Hepatocyte (in vitro differentiated cells): ENCODE results near the gene UNC5A. TPM values are rescaled to one million over a fixed set of nuclear protein-coding genes. Genes with fewer than 3 reads are reported as not detected.

ENCODE experiments used
- DNase-seq: peaks from one replicate; pipeline ENCODE4 v3.0.0-alpha.2; 2016; ENCODE audit warnings: low spot score
- H2AFZ ChIP-seq: fragments of 200-600 bp; sonication (generic); 2 replicates; pipeline ENCODE4 v1.6.0; 2016; ENCODE audit warnings: antibody characterized with exemption, mild to moderate bottlenecking
- H3K27ac ChIP-seq: fragments of 200-600 bp; sonication (generic); 2 replicates; pipeline ENCODE4 v1.5.1; 2016; ENCODE audit warnings: mild to moderate bottlenecking
- H3K27me3 ChIP-seq: fragments of 200-600 bp; sonication (generic); 2 replicates; pipeline ENCODE4 v1.6.1; 2016
- H3K36me3 ChIP-seq: fragments of 200-600 bp; sonication (generic); replicated peaks from 2 replicates; pipeline ENCODE4 v1.5.1; 2016; ENCODE audit warnings: low read depth; ENCODE audit not compliant: insufficient read depth
- H3K4me1 ChIP-seq: fragments of 200-600 bp; sonication (generic); 2 replicates; pipeline ENCODE4 v1.5.1; 2016; ENCODE audit warnings: mild to moderate bottlenecking, moderate library complexity; ENCODE audit not compliant: insufficient read depth
- H3K4me2 ChIP-seq: fragments of 200-600 bp; sonication (generic); 2 replicates; pipeline ENCODE4 v1.6.0; 2016
- H3K4me3 ChIP-seq: fragments of 200-600 bp; sonication (generic); 2 replicates; pipeline ENCODE4 v1.5.1; 2016; ENCODE audit warnings: mild to moderate bottlenecking
- H3K79me2 ChIP-seq: fragments of 200-600 bp; sonication (generic); 2 replicates; pipeline ENCODE4 v1.6.0; 2017; ENCODE audit warnings: mild to moderate bottlenecking
- H3K9me2 ChIP-seq: fragments of 200-600 bp; sonication (generic); replicated peaks from 2 replicates; pipeline ENCODE4 v1.6.0; 2017; ENCODE audit warnings: mild to moderate bottlenecking; ENCODE audit not compliant: insufficient read depth
- H3K9me3 ChIP-seq: fragments of 200-600 bp; sonication (generic); 2 replicates; pipeline ENCODE4 v1.5.1; 2016; ENCODE audit warnings: low read depth, mild to moderate bottlenecking
- H4K20me1 ChIP-seq: fragments of 200-600 bp; sonication (generic); 2 replicates; pipeline ENCODE4 v1.6.0; 2016; ENCODE audit warnings: mild to moderate bottlenecking; ENCODE audit not compliant: insufficient read depth, poor library complexity, severe bottlenecking
- CTCF ChIP-seq: fragments of 200-600 bp; sonication (generic); IDR thresholded peaks from 2 replicates; pipeline ENCODE4 v1.5.1; 2016; ENCODE audit warnings: antibody characterized with exemption, mild to moderate bottlenecking; ENCODE audit not compliant: poor library complexity
- EZH2 ChIP-seq: fragments of 200-600 bp; sonication (generic); IDR thresholded peaks from 2 replicates; pipeline ENCODE4 v1.6.1; 2016; ENCODE audit warnings: antibody characterized with exemption, mild to moderate bottlenecking, borderline replicate concordance
- EZH2phosphoT487 ChIP-seq: fragments of 200-600 bp; sonication (generic); IDR thresholded peaks from one replicate; pipeline ENCODE4 v1.6.1; 2018; ENCODE audit warnings: antibody characterized with exemption, mild to moderate bottlenecking, low read depth, moderate library complexity; ENCODE audit not compliant: unreplicated experiment, severe bottlenecking
- WGBS: methylation state at CpG from one replicate; pipeline ENCODE4 v1.1.6; 2016; ENCODE audit warnings: low lambda C conversion rate; ENCODE audit errors: missing lambda C conversion rate; 5-methylcytosine and 5-hydroxymethylcytosine counted together
- polyA plus RNA-seq: library from polyadenylated mRNA; unstranded; fragments of >200 nt; fragmentation: Nextera tagmentation; extraction: Ambion mirVana; gene quantifications from 2 replicates; pipeline ENCODE4 v1.2.1, GENCODE V29; 2016
- total RNA-seq: library from RNA; depleted of rRNA; stranded (reverse); fragments of >200 nt; gene quantifications from 2 replicates; pipeline ENCODE4 v1.2.3, GENCODE V29; 2014

UNC5A gene
- total and polyA plus RNA-seq, 2 experiments from 2014 or later, result 0.10 to 1.1 TPM

GRCh38 chr5:176793736-176794135 lies 16.6 kb upstream of the UNC5A start:
- H3K4me2 ChIP-seq, result no peak overlapping the region
- H3K9me2 ChIP-seq, result no peaks in the 10 kb centered on the region
- no peaks in the 10 kb centered on the region for H3K4me1 ChIP-seq
- no peak overlapping the region for H3K27ac ChIP-seq
- 60% methylated on average over 8 of the region's 8 CpGs for WGBS
- no peaks in the 10 kb centered on the region for H3K9me3 ChIP-seq
- no peaks in the 10 kb centered on the region for H3K36me3 ChIP-seq
- no peak overlapping the region for H2AFZ ChIP-seq
- DNase-seq, result no peak
- peaks cover 66% of the 10 kb centered on the region for H3K27me3 ChIP-seq
- H3K79me2 ChIP-seq, result no peaks in the 10 kb centered on the region
- no peak overlapping the region for H3K4me3 ChIP-seq
- no peaks in the 10 kb centered on the region for H4K20me1 ChIP-seq
- TF ChIP-seq EZH2phosphoT487 (no peak), EZH2 (no peak), CTCF (no peak)

- Histone ChIP-seq H3K4me3 (no peak overlapping the region), H3K36me3 (no peaks in the 10 kb centered on the region), H3K4me1 (no peaks in the 10 kb centered on the region), H4K20me1 (no peaks in the 10 kb centered on the region), H3K9me2 (no peaks in the 10 kb centered on the region), H2AFZ (no peak overlapping the region), H3K9me3 (no peaks in the 10 kb centered on the region), H3K79me2 (no peaks in the 10 kb centered on the region), H3K27ac (no peak overlapping the region), H3K27me3 (peaks cover 59% of the 10 kb centered on the region), H3K4me2 (no peak overlapping the region)
- WGBS, result 85% methylated on average over 3 of the region's 6 CpGs
- DNase-seq, result no peak
- TF ChIP-seq EZH2phosphoT487, result no peak
- TF ChIP-seq EZH2, result no peak
- TF ChIP-seq CTCF, result no peak
Measured at GRCh38 chr5:176794509-176794908, 15.8 kb upstream of the UNC5A start.

GRCh38 chr5:176796411-176796810 lies 13.9 kb upstream of the UNC5A start:
- H3K27me3 ChIP-seq, result peaks cover 40% of the 10 kb centered on the region
- TF ChIP-seq EZH2, result no peak
- no peak for TF ChIP-seq CTCF
- TF ChIP-seq EZH2phosphoT487, result no peak
- no peaks in the 10 kb centered on the region for H3K9me2 ChIP-seq
- H3K4me3 ChIP-seq, result no peak overlapping the region
- no peaks in the 10 kb centered on the region for H3K4me1 ChIP-seq
- 63% methylated on average over 9 of the region's 9 CpGs for WGBS
- no peaks in the 10 kb centered on the region for H3K79me2 ChIP-seq
- H3K4me2 ChIP-seq, result no peak overlapping the region
- H3K9me3 ChIP-seq, result no peaks in the 10 kb centered on the region
- DNase-seq, result no peak
- H2AFZ ChIP-seq, result no peak overlapping the region
- no peaks in the 10 kb centered on the region for H3K36me3 ChIP-seq
- no peaks in the 10 kb centered on the region for H4K20me1 ChIP-seq
- H3K27ac ChIP-seq, result no peak overlapping the region

- DNase-seq, result no peak
- Histone ChIP-seq H2AFZ (no peak overlapping the region), H3K4me3 (no peak overlapping the region), H3K27me3 (peaks cover 38% of the 10 kb centered on the region), H3K9me2 (no peaks in the 10 kb centered on the region), H3K4me1 (no peaks in the 10 kb centered on the region), H3K27ac (no peak overlapping the region), H3K4me2 (no peak overlapping the region), H4K20me1 (no peaks in the 10 kb centered on the region), H3K9me3 (no peaks in the 10 kb centered on the region), H3K36me3 (no peaks in the 10 kb centered on the region), H3K79me2 (no peaks in the 10 kb centered on the region)
- TF ChIP-seq CTCF (no peak), EZH2phosphoT487 (no peak), EZH2 (no peak)
- 89% methylated on average over 2 of the region's 2 CpGs for WGBS
Measured at GRCh38 chr5:176796970-176797369, 13.4 kb upstream of the UNC5A start.
